Measurements from ENCODE around the gene FASLG. TPM values are rescaled to one million over a fixed set of nuclear protein-coding genes. Genes with fewer than 3 reads are reported as not detected.

Gene FASLG, protein sequence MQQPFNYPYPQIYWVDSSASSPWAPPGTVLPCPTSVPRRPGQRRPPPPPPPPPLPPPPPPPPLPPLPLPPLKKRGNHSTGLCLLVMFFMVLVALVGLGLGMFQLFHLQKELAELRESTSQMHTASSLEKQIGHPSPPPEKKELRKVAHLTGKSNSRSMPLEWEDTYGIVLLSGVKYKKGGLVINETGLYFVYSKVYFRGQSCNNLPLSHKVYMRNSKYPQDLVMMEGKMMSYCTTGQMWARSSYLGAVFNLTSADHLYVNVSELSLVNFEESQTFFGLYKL
- 1.2 TPM for total RNA-seq
- long read RNA-seq, partial matches to known transcripts: 0 of 2 reads
- long read RNA-seq, other reads (novel, unspliced or antisense): 0 of 2 reads

- H3K36me3 ChIP-seq: no peaks in the 10 kb centered on the region
- peak within 1 kb of the TSS; percentile 46 for H3K27ac ChIP-seq
- no peaks in the 10 kb centered on the region for H3K9me3 ChIP-seq
- no peak for TF ChIP-seq CTCF (IDR thresholded peaks at IDR 0.05)
- intact Hi-C loops (cut with DNase I): no loop called here
- H3K4me1 ChIP-seq: no peaks in the 10 kb centered on the region
- no peaks in the 10 kb centered on the region for H3K27me3 ChIP-seq (ENCODE audit: low read depth)
- ATAC-seq: peak; percentile 34 to 47
- peak within 1 kb of the TSS; percentile 28 for H3K4me3 ChIP-seq
- DNase-seq: no peak
Observed at GRCh38 chr1:172658871-172659453, at the start of gene FASLG. FASLG (plus strand) TSS chr1:172659103; CDS start chr1:172659202, 99 bp downstream.

DNA sequence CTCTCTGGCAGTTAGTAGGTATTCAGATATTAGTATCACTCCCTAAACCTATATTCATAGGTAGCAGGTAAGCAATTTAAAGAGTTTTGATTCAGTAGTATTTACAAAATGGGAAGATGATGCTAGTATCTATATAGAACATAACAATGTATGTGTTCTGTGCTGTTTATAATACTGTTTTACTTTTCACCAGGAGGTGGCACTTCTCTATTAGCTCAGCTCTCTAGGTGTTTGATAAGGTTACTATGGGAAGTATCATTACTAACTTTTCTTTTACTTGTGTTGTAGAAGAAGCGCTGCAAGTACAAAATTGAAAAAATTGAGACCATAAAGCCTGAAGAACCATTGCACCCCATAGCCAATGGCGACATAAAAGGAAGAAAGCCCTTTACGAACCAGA lies 49.4 kb upstream of the FASLG start:
- TF ChIP-seq CTCF (IDR thresholded peaks at IDR 0.05): peak; percentile 15
- intact Hi-C loops (cut with DNase I): no loop called here
- DNase-seq (no peak), ATAC-seq (no peak)
- Histone ChIP-seq H3K4me1 (no peaks in the 10 kb centered on the region), H3K9me3 (no peaks in the 10 kb centered on the region), H3K27me3 (ENCODE audit: low read depth) (no peaks in the 10 kb centered on the region), H3K36me3 (peaks cover 32% of the 10 kb centered on the region), H3K27ac (no peak overlapping the region), H3K4me3 (no peak overlapping the region)

DNA sequence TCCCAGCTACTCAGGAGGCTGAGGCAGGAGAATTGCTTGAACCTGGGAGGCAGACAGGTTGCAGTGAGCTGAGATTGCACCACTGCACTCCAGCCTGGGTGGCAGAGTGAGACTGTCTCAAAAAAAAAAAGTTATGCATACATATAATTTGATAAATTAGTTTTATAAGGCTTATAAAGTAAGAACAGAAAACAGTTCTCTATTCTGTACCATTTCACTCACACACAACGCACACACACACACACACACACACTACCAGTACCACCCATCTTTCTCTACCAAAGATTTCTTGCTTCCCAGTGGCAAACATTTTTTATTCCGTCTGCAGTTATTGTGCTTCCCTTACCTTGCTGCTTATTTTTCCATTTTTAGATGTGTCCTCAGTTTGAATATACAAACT lies 46.4 kb upstream of the FASLG start:
- H3K27me3 ChIP-seq (ENCODE audit: low read depth): no peaks in the 10 kb centered on the region
- no peak for TF ChIP-seq CTCF (IDR thresholded peaks at IDR 0.05)
- peaks cover 30% of the 10 kb centered on the region for H3K36me3 ChIP-seq
- H3K27ac ChIP-seq: no peak overlapping the region
- no peak overlapping the region for H3K4me3 ChIP-seq
- no peaks in the 10 kb centered on the region for H3K4me1 ChIP-seq
- ATAC-seq (no peak), DNase-seq (no peak)
- H3K9me3 ChIP-seq: peaks cover 2% of the 10 kb centered on the region
- intact Hi-C loops (cut with DNase I): no loop called here

- Histone ChIP-seq H3K4me3 (no peak overlapping the region), H3K9me3 (peaks cover 3% of the 10 kb centered on the region), H3K36me3 (peaks cover 30% of the 10 kb centered on the region), H3K27ac (no peak overlapping the region), H3K4me1 (no peaks in the 10 kb centered on the region), H3K27me3 (ENCODE audit: low read depth) (no peaks in the 10 kb centered on the region)
- intact Hi-C loops (cut with DNase I): no loop called here
- ATAC-seq (no peak), DNase-seq (no peak)
- TF ChIP-seq CTCF (IDR thresholded peaks at IDR 0.05): no peak
Observed at GRCh38 chr1:172613294-172613693, 45.6 kb upstream of the FASLG start.

- Histone ChIP-seq H3K9me3 (peaks cover 10% of the 10 kb centered on the region), H3K4me1 (no peaks in the 10 kb centered on the region), H3K27me3 (ENCODE audit: low read depth) (no peaks in the 10 kb centered on the region), H3K27ac (no peak overlapping the region), H3K36me3 (peaks cover 5% of the 10 kb centered on the region), H3K4me3 (no peak overlapping the region)
- no peak for DNase-seq
- no peak for ATAC-seq
- intact Hi-C loops (cut with DNase I): no loop called here
- no peak for TF ChIP-seq CTCF (IDR thresholded peaks at IDR 0.05)
Observed at GRCh38 chr1:172616195-172616594, 42.7 kb upstream of the FASLG start.

Measured in lower lobe of right lung (tissue), 2 donors.